ENCODE data around the gene ATXN7L2.
"Not testable (repeated sequence)": the region's sequence is repeated elsewhere in the genome, so short reads cannot be mapped to it uniquely, and the experiment has no call there.

Gene ATXN7L2

GRCh38 chr1:109467301-109467777 lies 16.4 kb upstream of the ATXN7L2 start:
- no peak overlapping the region for H3K4me3 ChIP-seq (ENCODE audit: low read length)
- H3K9me3 ChIP-seq (ENCODE audit: low read length): no peaks in the 10 kb centered on the region
- peaks cover 4% of the 10 kb centered on the region for H3K4me1 ChIP-seq (ENCODE audit: insufficient read depth, low read length)
- H3K27me3 ChIP-seq (ENCODE audit: insufficient read depth, low read length): peaks cover 69% of the 10 kb centered on the region
- H2AFZ ChIP-seq (ENCODE audit: low read depth, low read length): no peak overlapping the region
- H3K36me3 ChIP-seq (ENCODE audit: insufficient read depth, low read length): no peaks in the 10 kb centered on the region

DNA sequence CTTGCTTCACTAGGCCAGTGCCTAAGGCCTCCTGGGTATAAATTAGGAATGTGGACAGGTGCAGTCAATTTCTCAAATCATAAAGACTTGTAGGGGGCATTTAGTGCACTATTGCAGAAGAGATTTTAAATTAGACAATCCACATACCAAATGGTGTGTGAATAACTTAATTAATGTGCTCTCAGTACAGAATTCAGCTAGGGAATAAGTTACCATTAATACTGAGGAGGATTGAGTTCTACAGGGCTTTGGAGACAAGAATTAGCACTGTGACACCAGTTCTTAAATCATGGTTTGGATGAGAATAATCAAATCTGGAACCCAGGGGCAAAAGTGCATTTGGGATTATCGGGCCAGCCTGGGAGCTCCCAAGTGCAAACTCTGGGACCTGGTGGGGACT lies 15.6 kb upstream of the ATXN7L2 start:
- H3K27me3 ChIP-seq (ENCODE audit: insufficient read depth, low read length): peaks cover 68% of the 10 kb centered on the region
- H3K4me1 ChIP-seq (ENCODE audit: insufficient read depth, low read length): peaks cover 4% of the 10 kb centered on the region
- no peak overlapping the region for H3K4me3 ChIP-seq (ENCODE audit: low read length)
- H3K9me3 ChIP-seq (ENCODE audit: low read length): no peaks in the 10 kb centered on the region
- no peaks in the 10 kb centered on the region for H3K36me3 ChIP-seq (ENCODE audit: insufficient read depth, low read length)
- H2AFZ ChIP-seq (ENCODE audit: low read depth, low read length): no peak overlapping the region

DNA sequence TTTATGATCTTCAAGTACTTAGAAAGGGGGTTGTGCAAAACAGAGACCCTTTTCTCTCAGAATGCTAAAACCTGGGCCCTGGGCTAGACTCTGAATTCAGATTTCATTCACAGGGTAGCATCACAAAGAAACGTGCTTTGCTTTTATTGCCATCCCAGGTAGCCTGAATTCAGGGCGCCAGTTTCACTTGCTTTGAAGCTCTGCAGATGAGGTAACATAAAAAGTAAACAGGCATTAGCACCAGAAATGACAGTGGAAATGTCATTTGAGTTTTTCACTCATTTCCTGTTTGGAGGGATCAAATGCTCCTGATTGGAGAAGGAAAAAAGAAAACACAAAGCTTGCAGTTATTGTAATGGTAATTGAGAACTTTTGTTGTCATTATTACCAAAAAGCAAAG lies 14.8 kb upstream of the ATXN7L2 start:
- H3K36me3 ChIP-seq (ENCODE audit: insufficient read depth, low read length): no peaks in the 10 kb centered on the region
- peaks cover 63% of the 10 kb centered on the region for H3K27me3 ChIP-seq (ENCODE audit: insufficient read depth, low read length)
- no peak overlapping the region for H2AFZ ChIP-seq (ENCODE audit: low read depth, low read length)
- no peak overlapping the region for H3K4me3 ChIP-seq (ENCODE audit: low read length)
- H3K4me1 ChIP-seq (ENCODE audit: insufficient read depth, low read length): peaks cover 4% of the 10 kb centered on the region
- no peaks in the 10 kb centered on the region for H3K9me3 ChIP-seq (ENCODE audit: low read length)

GRCh38 chr1:109470245-109470644 lies 13.5 kb upstream of the ATXN7L2 start:
- H3K4me1 ChIP-seq (ENCODE audit: insufficient read depth, low read length): peaks cover 4% of the 10 kb centered on the region
- H3K27me3 ChIP-seq (ENCODE audit: insufficient read depth, low read length): peaks cover 56% of the 10 kb centered on the region
- no peaks in the 10 kb centered on the region for H3K9me3 ChIP-seq (ENCODE audit: low read length)
- no peak overlapping the region for H3K4me3 ChIP-seq (ENCODE audit: low read length)
- H3K36me3 ChIP-seq (ENCODE audit: insufficient read depth, low read length): no peaks in the 10 kb centered on the region
- H2AFZ ChIP-seq (ENCODE audit: low read depth, low read length): no peak overlapping the region

DNA sequence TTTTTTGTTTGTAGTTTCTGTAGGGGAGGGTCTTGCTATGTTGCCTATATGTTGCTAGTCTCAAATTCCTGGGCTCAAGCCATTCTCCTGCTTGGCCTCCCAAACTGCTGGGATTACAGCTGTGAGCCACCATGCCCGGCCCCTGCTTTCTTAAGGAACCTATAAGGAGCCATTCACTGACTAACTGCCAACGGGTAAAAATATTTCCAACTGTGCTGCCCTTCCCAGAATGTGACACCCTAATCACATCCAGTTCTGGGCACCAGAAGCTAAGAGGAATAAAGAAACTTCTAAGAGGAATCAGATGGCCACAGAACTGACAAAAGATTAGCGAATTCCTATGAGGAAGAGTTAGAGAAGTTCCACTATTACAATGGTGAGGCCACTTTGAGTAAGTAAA lies 10.9 kb upstream of the ATXN7L2 start:
- H3K4me1 ChIP-seq (ENCODE audit: insufficient read depth, low read length): no peaks in the 10 kb centered on the region
- H3K4me3 ChIP-seq (ENCODE audit: low read length): no peak overlapping the region
- H3K9me3 ChIP-seq (ENCODE audit: low read length): peaks cover 2% of the 10 kb centered on the region
- peaks cover 52% of the 10 kb centered on the region for H3K27me3 ChIP-seq (ENCODE audit: insufficient read depth, low read length)
- H3K36me3 ChIP-seq (ENCODE audit: insufficient read depth, low read length): no peaks in the 10 kb centered on the region
- H2AFZ ChIP-seq (ENCODE audit: low read depth, low read length): no peak overlapping the region

GRCh38 chr1:109473284-109474057 lies 10.2 kb upstream of the ATXN7L2 start:
- H3K27me3 ChIP-seq (ENCODE audit: insufficient read depth, low read length): peaks cover 50% of the 10 kb centered on the region
- H3K36me3 ChIP-seq (ENCODE audit: insufficient read depth, low read length); H3K9me3 ChIP-seq (ENCODE audit: low read length); H3K4me1 ChIP-seq (ENCODE audit: insufficient read depth, low read length); H2AFZ ChIP-seq (ENCODE audit: low read depth, low read length); H3K4me3 ChIP-seq (ENCODE audit: low read length): not testable (repeated sequence)

GRCh38 chr1:109474697-109475096 lies 9.0 kb upstream of the ATXN7L2 start:
- Histone ChIP-seq H3K27me3 (ENCODE audit: insufficient read depth, low read length) (peaks cover 49% of the 10 kb centered on the region), H3K36me3 (ENCODE audit: insufficient read depth, low read length) (no peaks in the 10 kb centered on the region), H3K4me1 (ENCODE audit: insufficient read depth, low read length) (no peaks in the 10 kb centered on the region), H3K4me3 (ENCODE audit: low read length) (no peak overlapping the region), H3K9me3 (ENCODE audit: low read length) (peaks cover 2% of the 10 kb centered on the region), H2AFZ (ENCODE audit: low read depth, low read length) (no peak overlapping the region)

- H3K36me3 ChIP-seq (ENCODE audit: insufficient read depth, low read length): no peaks in the 10 kb centered on the region
- no peaks in the 10 kb centered on the region for H3K4me1 ChIP-seq (ENCODE audit: insufficient read depth, low read length)
- H3K27me3 ChIP-seq (ENCODE audit: insufficient read depth, low read length): peaks cover 49% of the 10 kb centered on the region
- H2AFZ ChIP-seq (ENCODE audit: low read depth, low read length): no peak overlapping the region
- peaks cover 2% of the 10 kb centered on the region for H3K9me3 ChIP-seq (ENCODE audit: low read length)
- H3K4me3 ChIP-seq (ENCODE audit: low read length): no peak overlapping the region
Measured at GRCh38 chr1:109475261-109475660, 8.4 kb upstream of the ATXN7L2 start.

- peaks cover 2% of the 10 kb centered on the region for H3K9me3 ChIP-seq (ENCODE audit: low read length)
- H3K4me1 ChIP-seq (ENCODE audit: insufficient read depth, low read length): peaks cover 13% of the 10 kb centered on the region
- peaks cover 49% of the 10 kb centered on the region for H3K27me3 ChIP-seq (ENCODE audit: insufficient read depth, low read length)
- no peak overlapping the region for H2AFZ ChIP-seq (ENCODE audit: low read depth, low read length)
- H3K36me3 ChIP-seq (ENCODE audit: insufficient read depth, low read length): no peaks in the 10 kb centered on the region
- H3K4me3 ChIP-seq (ENCODE audit: low read length): no peak overlapping the region
Measured at GRCh38 chr1:109476825-109477224, 6.9 kb upstream of the ATXN7L2 start.

- H3K9me3 ChIP-seq (ENCODE audit: low read length): peaks cover 2% of the 10 kb centered on the region
- peaks cover 49% of the 10 kb centered on the region for H3K27me3 ChIP-seq (ENCODE audit: insufficient read depth, low read length)
- no peaks in the 10 kb centered on the region for H3K36me3 ChIP-seq (ENCODE audit: insufficient read depth, low read length)
- no peak overlapping the region for H2AFZ ChIP-seq (ENCODE audit: low read depth, low read length)
- no peak overlapping the region for H3K4me3 ChIP-seq (ENCODE audit: low read length)
- peaks cover 21% of the 10 kb centered on the region for H3K4me1 ChIP-seq (ENCODE audit: insufficient read depth, low read length)
Measured at GRCh38 chr1:109477821-109478220, 5.9 kb upstream of the ATXN7L2 start.

- H2AFZ ChIP-seq (ENCODE audit: low read depth, low read length): no peak overlapping the region
- H3K4me1 ChIP-seq (ENCODE audit: insufficient read depth, low read length): peaks cover 25% of the 10 kb centered on the region
- H3K9me3 ChIP-seq (ENCODE audit: low read length): peaks cover 2% of the 10 kb centered on the region
- H3K27me3 ChIP-seq (ENCODE audit: insufficient read depth, low read length): peaks cover 43% of the 10 kb centered on the region
- no peak overlapping the region for H3K4me3 ChIP-seq (ENCODE audit: low read length)
- no peaks in the 10 kb centered on the region for H3K36me3 ChIP-seq (ENCODE audit: insufficient read depth, low read length)
Measured at GRCh38 chr1:109478806-109479205, 4.9 kb upstream of the ATXN7L2 start.

- Histone ChIP-seq H3K4me3 (ENCODE audit: low read length) (no peak overlapping the region), H3K4me1 (ENCODE audit: insufficient read depth, low read length) (peaks cover 27% of the 10 kb centered on the region), H3K36me3 (ENCODE audit: insufficient read depth, low read length) (no peaks in the 10 kb centered on the region), H2AFZ (ENCODE audit: low read depth, low read length) (no peak overlapping the region), H3K27me3 (ENCODE audit: insufficient read depth, low read length) (peaks cover 43% of the 10 kb centered on the region), H3K9me3 (ENCODE audit: low read length) (peaks cover 2% of the 10 kb centered on the region)
Measured at GRCh38 chr1:109479311-109479710, 4.4 kb upstream of the ATXN7L2 start.

- Histone ChIP-seq H3K36me3 (ENCODE audit: insufficient read depth, low read length) (no peaks in the 10 kb centered on the region), H3K4me3 (ENCODE audit: low read length) (no peak overlapping the region), H3K4me1 (ENCODE audit: insufficient read depth, low read length) (peaks cover 33% of the 10 kb centered on the region), H3K9me3 (ENCODE audit: low read length) (peaks cover 2% of the 10 kb centered on the region), H2AFZ (ENCODE audit: low read depth, low read length) (no peak overlapping the region), H3K27me3 (ENCODE audit: insufficient read depth, low read length) (peaks cover 39% of the 10 kb centered on the region)
Measured at GRCh38 chr1:109479901-109480300, 3.8 kb upstream of the ATXN7L2 start.

- Histone ChIP-seq H2AFZ (ENCODE audit: low read depth, low read length) (peak overlapping the region; percentile 55), H3K4me1 (ENCODE audit: insufficient read depth, low read length) (peaks cover 37% of the 10 kb centered on the region), H3K27me3 (ENCODE audit: insufficient read depth, low read length) (peaks cover 29% of the 10 kb centered on the region), H3K4me3 (ENCODE audit: low read length) (no peak overlapping the region), H3K9me3 (ENCODE audit: low read length) (no peaks in the 10 kb centered on the region), H3K36me3 (ENCODE audit: insufficient read depth, low read length) (peaks cover 9% of the 10 kb centered on the region)
Measured at GRCh38 chr1:109481646-109482045, 2.1 kb upstream of the ATXN7L2 start.

Data from neuron (in vitro differentiated cells).